ENCODE measurements around the gene FGFBP2. TPM values are rescaled to one million over a fixed set of nuclear protein-coding genes. Genes with fewer than 3 reads are reported as not detected.

FGFBP2 gene
- total and polyA plus RNA-seq, 2 experiments from 2014 or later, result 0.18 to 0.56 TPM

DNA sequence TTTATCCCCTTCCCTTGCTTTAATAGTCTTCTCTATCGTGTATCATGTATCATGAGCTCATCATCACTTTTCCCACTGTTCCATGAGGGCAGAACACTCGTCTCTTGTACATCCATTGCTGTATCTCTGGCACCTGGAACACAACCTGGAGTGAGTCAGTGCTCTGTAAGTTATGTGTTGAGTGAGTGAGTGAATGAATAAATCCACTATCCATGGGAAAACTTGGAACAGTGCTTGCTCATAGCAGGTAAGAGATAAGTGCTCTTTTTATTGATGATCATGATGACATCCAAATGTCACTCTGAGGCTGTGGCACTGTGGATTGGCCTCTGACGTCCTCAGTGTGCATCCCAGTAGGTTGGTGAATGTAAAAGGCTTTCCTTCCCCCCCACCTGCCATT is 28.7 kb downstream of the FGFBP2 start:
- Histone ChIP-seq H3F3A (replicated peaks; ENCODE audit: low read depth) (no peaks in the 10 kb centered on the region), H2AFZ (no peak overlapping the region), H3K27me3 (ENCODE audit: insufficient read depth) (no peaks in the 10 kb centered on the region), H3K4me1 (ENCODE audit: insufficient read depth) (no peaks in the 10 kb centered on the region), H3K9me2 (ENCODE audit: insufficient read depth) (peaks cover 7% of the 10 kb centered on the region; the same call in 1 of the 2 replicates), H3K27ac (ENCODE audit: low read depth) (no peak overlapping the region), H3K4me2 (no peak overlapping the region), H3K79me2 (replicated peaks; ENCODE audit: insufficient read depth) (no peaks in the 10 kb centered on the region), H3K4me3 (no peak overlapping the region), H4K20me1 (replicated peaks; ENCODE audit: insufficient read depth) (no peaks in the 10 kb centered on the region), H3K36me3 (ENCODE audit: insufficient read depth) (no peaks in the 10 kb centered on the region)
- no peak for DNase-seq (ENCODE audit: low spot score)
- Mint-ChIP-seq H3K4me1 (peaks cover 10% of the 10 kb centered on the region), H3K27ac (no peak overlapping the region), H3K36me3 (ENCODE audit: low read depth) (no peaks in the 10 kb centered on the region), H3K4me3 (no peak overlapping the region), H3K9me3 (no peaks in the 10 kb centered on the region), H3K27me3 (ENCODE audit: insufficient read depth, low read depth, poor library complexity) (peaks cover 3% of the 10 kb centered on the region)
- ATAC-seq, result no peak
- TF ChIP-seq POLR2AphosphoS5 (IDR thresholded peaks at IDR 0.05; ENCODE audit: low read depth), result no peak
- no peak for TF ChIP-seq ZNF462 (CRISPR knock-in tag; IDR thresholded peaks at IDR 0.05)
- no peak for TF ChIP-seq NANOG (IDR thresholded peaks at IDR 0.05; ENCODE audit: borderline replicate concordance)

GRCh38 chr4:15931451-15932210 is 31.3 kb downstream of the FGFBP2 start:
- Mint-ChIP-seq H3K27me3 (ENCODE audit: insufficient read depth, low read depth, poor library complexity) (peaks cover 1% of the 10 kb centered on the region), H3K4me1 (no peaks in the 10 kb centered on the region), H3K4me3 (no peak overlapping the region), H3K9me3 (no peaks in the 10 kb centered on the region), H3K27ac (no peak overlapping the region), H3K36me3 (ENCODE audit: low read depth) (no peaks in the 10 kb centered on the region)
- Histone ChIP-seq H3K4me1 (ENCODE audit: insufficient read depth) (no peaks in the 10 kb centered on the region), H3K36me3 (ENCODE audit: insufficient read depth) (no peaks in the 10 kb centered on the region), H3K4me2 (no peak overlapping the region), H3K27me3 (ENCODE audit: insufficient read depth) (no peaks in the 10 kb centered on the region), H3K4me3 (no peak overlapping the region), H3K9me2 (ENCODE audit: insufficient read depth) (peaks cover 7% of the 10 kb centered on the region; the same call in 1 of the 2 replicates), H3K27ac (ENCODE audit: low read depth) (no peak overlapping the region), H3K79me2 (replicated peaks; ENCODE audit: insufficient read depth) (no peaks in the 10 kb centered on the region), H4K20me1 (replicated peaks; ENCODE audit: insufficient read depth) (no peaks in the 10 kb centered on the region), H3F3A (replicated peaks; ENCODE audit: low read depth) (no peaks in the 10 kb centered on the region), H2AFZ (no peak overlapping the region)
- no peak for DNase-seq (ENCODE audit: low spot score)
- no peak for ATAC-seq
- TF ChIP-seq STAT1 (IDR thresholded peaks at IDR 0.05; ENCODE audit: unreplicated experiment) (no peak), CTCF (conservative IDR thresholded peaks at IDR 0.05; ENCODE audit: low read depth in 2 of 2) (no peak), CREB1 (CRISPR knock-in tag; IDR thresholded peaks at IDR 0.05; ENCODE audit: low read depth) (no peak), ETS1 (IDR thresholded peaks at IDR 0.05) (no peak)
- TF ChIP-seq, protein P1, sequence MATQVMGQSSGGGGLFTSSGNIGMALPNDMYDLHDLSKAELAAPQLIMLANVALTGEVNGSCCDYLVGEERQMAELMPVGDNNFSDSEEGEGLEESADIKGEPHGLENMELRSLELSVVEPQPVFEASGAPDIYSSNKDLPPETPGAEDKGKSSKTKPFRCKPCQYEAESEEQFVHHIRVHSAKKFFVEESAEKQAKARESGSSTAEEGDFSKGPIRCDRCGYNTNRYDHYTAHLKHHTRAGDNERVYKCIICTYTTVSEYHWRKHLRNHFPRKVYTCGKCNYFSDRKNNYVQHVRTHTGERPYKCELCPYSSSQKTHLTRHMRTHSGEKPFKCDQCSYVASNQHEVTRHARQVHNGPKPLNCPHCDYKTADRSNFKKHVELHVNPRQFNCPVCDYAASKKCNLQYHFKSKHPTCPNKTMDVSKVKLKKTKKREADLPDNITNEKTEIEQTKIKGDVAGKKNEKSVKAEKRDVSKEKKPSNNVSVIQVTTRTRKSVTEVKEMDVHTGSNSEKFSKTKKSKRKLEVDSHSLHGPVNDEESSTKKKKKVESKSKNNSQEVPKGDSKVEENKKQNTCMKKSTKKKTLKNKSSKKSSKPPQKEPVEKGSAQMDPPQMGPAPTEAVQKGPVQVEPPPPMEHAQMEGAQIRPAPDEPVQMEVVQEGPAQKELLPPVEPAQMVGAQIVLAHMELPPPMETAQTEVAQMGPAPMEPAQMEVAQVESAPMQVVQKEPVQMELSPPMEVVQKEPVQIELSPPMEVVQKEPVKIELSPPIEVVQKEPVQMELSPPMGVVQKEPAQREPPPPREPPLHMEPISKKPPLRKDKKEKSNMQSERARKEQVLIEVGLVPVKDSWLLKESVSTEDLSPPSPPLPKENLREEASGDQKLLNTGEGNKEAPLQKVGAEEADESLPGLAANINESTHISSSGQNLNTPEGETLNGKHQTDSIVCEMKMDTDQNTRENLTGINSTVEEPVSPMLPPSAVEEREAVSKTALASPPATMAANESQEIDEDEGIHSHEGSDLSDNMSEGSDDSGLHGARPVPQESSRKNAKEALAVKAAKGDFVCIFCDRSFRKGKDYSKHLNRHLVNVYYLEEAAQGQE (IDR thresholded peaks at IDR 0.05; ENCODE audit: unreplicated experiment), result no peak
